Measurements from ENCODE around the gene ETNK1. TPM values are rescaled to one million over a fixed set of nuclear protein-coding genes. Genes with fewer than 3 reads are reported as not detected.

Gene ETNK1
- polyA plus RNA-seq, 3 donors, result 5.6 to 8.6 (median 6.0) TPM

- WGBS, 3 donors, result 76 to 88% (median 88%) methylated on average over 4 of the region's 4 CpGs
- no peak overlapping the region for H3K27ac ChIP-seq (ENCODE audit: low read depth, low read length)
These were observed 94.8 kb downstream of the ETNK1 start for GRCh38 chr12:22719745-22720144.

GRCh38 chr12:22722081-22722480 lies 97.1 kb downstream of the ETNK1 start:
- no peak overlapping the region for H3K27ac ChIP-seq (ENCODE audit: low read depth, low read length)
- WGBS, 3 donors, result 84 to 90% (median 85%) methylated on average over 2 of the region's 2 CpGs

- 79 to 91% (median 85%) methylated on average over 1 of the region's 1 CpG for WGBS, 3 donors
- no peak overlapping the region for H3K27ac ChIP-seq (ENCODE audit: low read depth, low read length)
These were observed 97.8 kb downstream of the ETNK1 start for GRCh38 chr12:22722779-22723178.

DNA sequence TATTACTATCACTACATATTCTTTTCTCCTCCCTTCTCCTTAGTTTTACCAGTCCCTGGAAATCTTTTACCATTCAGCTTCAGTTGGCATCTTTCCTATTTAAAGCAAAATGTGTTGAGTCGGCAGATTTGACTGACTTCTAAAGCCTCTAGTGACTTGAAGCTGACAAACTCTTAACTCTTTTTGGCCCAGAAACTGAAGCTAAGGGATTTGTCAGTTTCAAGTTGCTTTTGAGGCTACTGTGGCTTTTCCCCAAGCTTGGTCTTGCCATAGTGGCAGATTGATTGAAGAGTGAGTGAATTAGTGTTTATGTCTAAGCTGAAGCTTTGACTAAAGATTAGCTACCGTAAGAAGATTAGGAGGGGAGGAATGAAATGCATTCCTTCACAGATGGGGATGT lies 104.0 kb downstream of the ETNK1 start:
- WGBS, 3 donors, result 32 to 63% (median 55%) methylated on average over 2 of the region's 2 CpGs
- no peak overlapping the region for H3K27ac ChIP-seq (ENCODE audit: low read depth, low read length)

- H3K27ac ChIP-seq (ENCODE audit: low read depth, low read length), result no peak overlapping the region
These were observed 104.5 kb downstream of the ETNK1 start for GRCh38 chr12:22729431-22729956.

GRCh38 chr12:22729957-22730443 lies 105.0 kb downstream of the ETNK1 start:
- WGBS, 3 donors, result 39 to 64% (median 40%) methylated on average over 3 of the region's 3 CpGs
- no peak overlapping the region for H3K27ac ChIP-seq (ENCODE audit: low read depth, low read length)

More at GRCh38 chr12:22729431-22729956, 104.5 kb downstream of the ETNK1 start:
- 77 to 91% (median 85%) methylated on average over 6 of the region's 6 CpGs for WGBS, 3 donors

DNA sequence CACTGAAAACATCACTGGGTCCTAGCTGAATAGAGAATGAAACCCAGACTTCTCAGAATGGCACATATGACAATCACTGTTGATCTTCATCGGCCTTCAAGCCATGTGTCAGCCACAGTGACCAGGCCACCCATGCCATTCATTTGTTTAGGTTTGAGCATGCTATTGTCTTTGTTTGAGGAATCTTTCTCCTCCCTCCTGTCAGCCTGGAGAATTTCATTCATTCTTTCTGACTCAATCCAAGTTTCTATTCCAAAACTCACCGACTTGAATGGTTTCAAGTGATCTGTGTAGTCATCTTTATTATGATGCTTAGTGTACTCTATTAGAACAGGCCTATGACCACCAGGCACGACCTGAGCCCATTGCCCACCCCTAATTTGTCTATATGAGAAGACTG lies 106.3 kb downstream of the ETNK1 start:
- 62 to 83% (median 74%) methylated on average over 3 of the region's 3 CpGs for WGBS, 3 donors
- H3K27ac ChIP-seq (ENCODE audit: low read depth, low read length), result no peak overlapping the region

GRCh38 chr12:22733756-22734155 lies 108.8 kb downstream of the ETNK1 start:
- WGBS, 3 donors, result 79 to 85% (median 84%) methylated on average over 7 of the region's 7 CpGs
- no peak overlapping the region for H3K27ac ChIP-seq (ENCODE audit: low read depth, low read length)

GRCh38 chr12:22738945-22739344 lies 114.0 kb downstream of the ETNK1 start:
- H3K27ac ChIP-seq (ENCODE audit: low read depth, low read length), result no peak overlapping the region
- WGBS, 3 donors, result 48 to 49% (median 48%) methylated on average over 1 of the region's 1 CpG

Other genes starting within 250 kb of the ETNK1 start
- 10 to 100 TPM in 1 of 3 donors, 1 to 10 TPM in 2; 8.6 to 23.4 (median 9.3) TPM for gene C2CD5, start 80.6 kb upstream of the ETNK1 start, polyA plus RNA-seq